GM18867 (cell line): Measurements from ENCODE around the gene EXOC3L2.
"Not testable (repeated sequence)": the region's sequence is repeated elsewhere in the genome, so short reads cannot be mapped to it uniquely, and the experiment has no call there.

ENCODE experiments used
- ATAC-seq: cut with Tn5 transposase; IDR thresholded peaks from one replicate; pipeline ENCODE4 v1.9.1; 2021; ENCODE audit warnings: mild to moderate bottlenecking, moderate library complexity; ENCODE audit not compliant: unreplicated experiment

Gene EXOC3L2

DNA sequence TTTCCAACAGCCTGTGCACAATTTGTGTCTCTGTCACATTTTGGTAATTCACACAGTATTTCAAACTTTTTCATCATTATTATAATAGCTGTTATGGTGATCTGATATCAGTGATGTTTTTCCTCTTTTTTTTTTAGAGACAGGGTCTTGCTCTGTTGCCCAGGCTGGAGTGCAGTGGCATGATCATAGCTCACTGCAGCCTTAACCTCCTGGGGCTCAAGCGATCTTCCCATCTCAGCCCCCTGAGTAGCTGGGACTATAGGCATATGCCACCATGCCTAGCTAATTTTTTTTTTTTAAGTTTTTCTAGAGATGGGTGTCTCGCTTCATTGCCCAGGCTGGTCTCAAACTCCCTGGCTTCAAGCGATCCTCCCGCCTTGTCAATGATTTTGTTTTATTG is 11.6 kb upstream of the EXOC3L2 start:
- ATAC-seq: no peak

GRCh38 chr19:45255611-45256157 is 10.5 kb upstream of the EXOC3L2 start:
- ATAC-seq: no peak

DNA sequence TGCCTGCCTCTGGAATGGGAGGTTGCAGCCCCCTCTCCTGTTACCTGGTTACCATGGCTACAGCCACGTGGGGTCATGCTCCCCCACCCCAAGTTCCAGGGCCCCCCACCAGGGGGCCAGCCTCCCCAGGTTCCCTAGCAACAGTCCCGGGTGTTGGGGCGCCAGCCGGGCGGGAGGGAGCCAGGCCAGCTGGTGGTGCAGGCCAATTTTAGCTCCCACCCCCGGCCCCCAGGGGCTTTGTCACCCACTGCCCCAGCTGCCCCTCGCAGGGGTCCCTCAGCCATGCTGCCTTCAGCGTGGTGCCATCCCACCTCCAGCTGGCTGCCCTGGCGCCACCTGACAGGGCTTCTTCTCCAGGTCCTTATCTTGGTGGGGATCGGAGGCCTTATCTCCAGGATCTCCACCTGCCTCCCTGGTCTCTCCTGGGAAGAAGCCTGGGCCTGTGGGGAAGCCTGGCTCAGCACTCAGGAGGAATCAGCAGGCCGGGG is 8.9 kb upstream of the EXOC3L2 start:
- no peak for ATAC-seq

DNA sequence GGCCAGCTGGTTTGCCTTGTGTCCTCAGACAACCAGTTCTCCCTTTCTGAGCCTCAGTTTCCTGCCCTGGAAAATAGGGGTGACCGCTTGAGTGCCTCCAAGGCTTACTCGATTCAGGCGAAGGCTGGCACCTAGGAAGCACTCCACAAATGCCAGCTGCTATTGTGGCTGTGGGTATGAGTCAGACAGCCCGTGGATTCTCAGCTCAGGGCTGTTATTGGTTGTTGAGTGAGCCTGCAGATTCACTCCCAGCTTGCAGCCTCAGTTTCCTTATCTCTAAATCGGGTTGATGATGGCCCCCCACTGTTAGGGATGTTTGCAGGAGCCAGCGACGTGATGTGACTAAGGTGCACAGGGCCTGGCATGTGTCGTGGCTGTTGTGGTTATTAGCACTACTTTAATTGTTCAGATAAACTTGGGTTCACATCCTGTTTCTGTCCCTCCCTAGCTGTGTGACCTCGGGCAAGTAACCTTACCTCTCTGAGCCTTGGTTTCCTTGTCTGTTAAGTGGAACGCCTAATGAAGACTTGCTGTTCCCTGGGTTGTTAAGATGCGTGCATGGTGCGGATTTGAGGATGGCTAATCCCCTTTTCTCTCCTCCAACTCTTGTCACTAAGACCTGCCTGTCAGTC is 8.3 kb upstream of the EXOC3L2 start:
- no peak for ATAC-seq

DNA sequence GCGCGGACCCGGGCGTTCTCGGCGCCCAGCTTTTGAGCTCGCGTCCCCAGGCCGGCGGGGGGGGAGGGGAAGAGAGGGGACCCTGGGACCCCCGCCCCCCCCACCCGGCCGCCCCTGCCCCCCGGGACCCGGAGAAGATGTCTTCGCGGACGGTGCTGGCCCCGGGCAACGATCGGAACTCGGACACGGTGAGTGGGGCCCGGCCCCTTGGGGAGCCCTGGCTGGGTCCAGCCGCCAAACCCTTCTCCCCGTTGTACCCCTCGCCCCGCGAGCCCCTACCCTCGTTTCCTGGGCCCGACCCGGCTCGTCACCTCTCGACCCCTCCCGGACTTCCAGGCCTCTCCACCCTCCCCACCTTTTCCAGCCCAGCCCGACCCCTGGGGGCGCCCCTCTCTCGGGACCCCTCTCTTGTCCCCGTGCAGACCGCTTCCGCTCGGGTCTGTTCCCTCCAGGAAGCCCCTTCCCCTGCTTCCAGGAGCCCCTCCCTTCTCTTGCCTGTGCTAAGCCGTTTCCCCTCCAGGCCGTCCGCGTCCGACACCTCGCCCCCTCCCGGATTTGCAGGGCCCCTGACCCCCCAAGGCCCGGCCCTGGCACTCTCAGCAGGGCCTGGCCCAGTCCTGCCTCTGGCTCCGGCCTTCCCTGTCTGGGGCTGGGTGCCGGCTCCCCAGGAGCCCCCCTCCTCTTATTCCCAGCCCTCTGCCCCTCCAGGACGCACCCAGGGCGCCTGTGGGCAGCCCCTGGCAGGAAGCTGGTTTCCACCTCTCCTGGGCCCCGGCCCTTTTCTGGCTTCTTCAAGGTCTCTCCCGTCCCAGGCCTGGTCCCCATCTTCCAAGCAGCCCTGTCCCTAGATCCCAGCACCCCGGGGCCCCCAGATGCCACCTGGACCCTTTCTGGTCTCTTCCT is 6.5 kb upstream of the EXOC3L2 start:
- ATAC-seq: peak; percentile 20

- peak; percentile 51 for ATAC-seq
These were observed 5.7 kb upstream of the EXOC3L2 start, which contains the start of gene MARK4 for GRCh38 chr19:45250832-45251451. Gene MARK4 (plus strand): TSS chr19:45251271. CDS start chr19:45251589, 318 bp downstream.

- peak; percentile 6 for ATAC-seq
These were observed 5.1 kb upstream of the EXOC3L2 start for GRCh38 chr19:45250216-45250831.

GRCh38 chr19:45249261-45250033 is 4.2 kb upstream of the EXOC3L2 start:
- no peak for ATAC-seq

DNA sequence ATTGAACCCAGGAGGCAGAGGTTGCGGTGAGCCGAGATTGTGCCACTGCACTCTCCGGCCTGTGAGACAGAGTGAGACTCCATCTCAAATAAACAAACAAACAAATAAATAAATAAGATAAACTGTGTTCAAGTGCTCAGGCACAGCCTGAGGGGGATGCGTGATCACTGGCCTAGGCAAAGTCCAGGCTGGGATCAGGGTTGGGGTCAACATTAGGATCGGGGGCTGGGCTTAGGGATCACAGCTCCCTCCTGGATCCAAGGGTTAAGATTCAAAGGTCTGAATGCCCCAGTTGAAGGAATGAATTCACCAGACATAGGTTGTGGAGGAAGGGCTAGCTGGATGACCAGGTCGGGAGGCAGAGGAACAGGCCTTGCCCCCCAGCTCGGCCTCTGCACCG is 1.9 kb upstream of the EXOC3L2 start:
- ATAC-seq: no peak

GRCh38 chr19:45245826-45246225 is 619 bp upstream of the EXOC3L2 start:
- ATAC-seq: no peak

DNA sequence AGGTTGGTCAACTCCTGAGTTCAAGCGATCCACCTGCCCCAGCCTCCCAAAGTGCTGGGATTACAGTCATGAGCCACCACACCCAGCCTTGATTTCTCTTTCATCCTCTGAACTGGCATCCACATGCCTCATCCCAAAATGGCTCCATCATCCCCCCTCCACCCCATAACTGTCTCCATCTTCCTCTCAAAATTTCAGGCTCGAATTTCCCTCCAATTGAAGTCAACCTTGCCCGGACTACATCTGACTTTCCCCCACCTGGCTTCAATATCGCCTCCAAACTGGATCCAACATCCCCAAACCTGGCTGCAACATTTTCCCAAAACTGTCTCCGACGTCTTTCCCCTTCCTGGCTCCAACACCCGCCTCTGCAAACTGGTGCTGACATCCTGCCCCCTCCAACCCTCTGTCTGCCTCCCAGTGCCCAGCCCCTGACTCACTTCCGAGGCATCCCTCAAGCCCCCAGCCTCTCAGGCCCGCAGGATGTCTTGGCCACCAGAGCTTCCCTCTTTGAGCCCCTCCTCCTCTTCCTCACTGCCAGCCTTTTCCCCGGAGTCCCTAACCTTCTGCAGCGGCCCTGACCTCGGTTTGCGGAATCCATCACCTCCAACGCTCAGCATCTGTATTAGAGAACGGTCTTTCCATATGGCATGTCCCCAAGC is 943 bp downstream of the EXOC3L2 start:
- ATAC-seq: no peak

- no peak for ATAC-seq
These were observed 2.0 kb downstream of the EXOC3L2 start for GRCh38 chr19:45243144-45243732.

DNA sequence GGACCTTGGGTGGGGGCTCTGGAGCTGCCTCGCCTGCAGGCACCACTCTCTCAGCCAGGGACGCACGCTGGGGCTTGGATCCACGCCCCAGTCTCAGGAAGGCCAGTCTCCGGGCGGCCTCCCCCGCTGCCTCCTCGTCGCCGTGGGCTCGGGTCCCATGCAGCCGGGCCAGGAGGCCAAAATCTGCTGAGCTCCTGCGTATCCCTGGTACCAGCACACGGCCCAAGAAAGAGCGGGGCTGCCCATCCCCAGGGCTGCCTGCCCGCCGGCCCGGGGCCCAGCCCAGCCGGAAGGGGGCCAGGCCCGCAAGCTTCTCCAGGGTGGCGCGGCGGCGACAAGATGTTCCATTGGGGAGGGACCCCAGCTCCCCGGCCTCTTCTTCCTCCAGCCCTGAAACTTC is 6.7 kb downstream of the EXOC3L2 start:
- no peak for ATAC-seq

- ATAC-seq: no peak
These were observed 9.7 kb downstream of the EXOC3L2 start for GRCh38 chr19:45235485-45235884.

DNA sequence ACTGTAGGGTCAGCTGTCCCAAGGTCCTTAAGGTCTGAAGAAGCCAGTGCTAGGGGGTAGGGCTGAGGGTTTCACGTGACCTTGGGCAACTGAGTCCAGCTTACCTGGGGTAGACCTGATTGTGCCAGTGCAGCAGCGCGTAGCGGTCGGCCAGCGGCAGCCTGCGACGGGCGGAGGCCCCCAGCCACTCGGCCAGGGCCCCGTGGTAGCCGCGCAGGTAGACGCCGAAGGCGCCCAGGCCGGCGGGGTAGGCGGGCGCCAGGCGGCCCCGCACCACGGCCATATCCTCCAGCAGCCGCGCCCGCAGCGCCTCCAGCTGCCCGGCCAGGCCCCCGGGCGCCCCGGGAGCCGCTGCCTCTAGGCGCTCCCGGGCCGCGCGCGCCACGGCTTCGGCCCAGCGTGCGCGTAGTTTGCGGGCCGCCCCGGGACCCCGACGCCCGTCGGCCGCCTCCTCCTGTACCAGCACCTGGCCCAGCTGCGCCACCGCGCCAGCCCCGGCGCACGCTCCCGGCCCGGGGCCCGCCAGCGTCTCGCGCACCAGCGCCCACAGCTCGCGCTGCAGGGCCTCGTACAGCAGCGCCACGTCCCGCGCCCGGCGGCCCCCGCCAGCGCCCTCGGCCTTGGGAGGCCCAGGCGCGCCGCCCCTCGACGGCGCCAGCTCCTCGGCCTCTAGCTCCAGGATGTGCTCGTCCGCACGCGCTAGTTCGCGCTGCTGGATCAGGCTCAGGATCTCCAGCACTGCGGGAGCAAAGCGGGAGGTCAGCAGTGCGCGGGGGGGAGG is 10.9 kb downstream of the EXOC3L2 start:
- no peak for ATAC-seq

DNA sequence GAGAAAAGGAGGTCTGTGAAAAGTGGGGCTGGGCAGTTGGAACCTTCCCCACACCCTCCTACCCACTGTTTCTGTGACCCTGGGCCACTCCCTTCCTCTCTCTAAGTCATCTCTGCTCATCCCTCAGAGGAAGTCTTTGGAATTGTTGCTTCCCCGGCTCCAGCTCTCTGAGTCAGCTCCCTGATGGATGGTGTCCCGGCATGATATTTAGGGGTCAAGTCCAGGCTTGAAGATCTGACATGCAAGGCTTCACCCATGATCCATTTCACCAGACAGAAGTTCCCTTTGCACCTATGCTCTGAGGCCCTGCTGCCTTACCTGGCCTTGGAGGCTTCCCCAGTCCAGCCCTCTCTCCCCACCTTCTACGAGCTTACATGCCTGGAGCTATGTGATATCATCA is 13.3 kb downstream of the EXOC3L2 start:
- no peak for ATAC-seq

DNA sequence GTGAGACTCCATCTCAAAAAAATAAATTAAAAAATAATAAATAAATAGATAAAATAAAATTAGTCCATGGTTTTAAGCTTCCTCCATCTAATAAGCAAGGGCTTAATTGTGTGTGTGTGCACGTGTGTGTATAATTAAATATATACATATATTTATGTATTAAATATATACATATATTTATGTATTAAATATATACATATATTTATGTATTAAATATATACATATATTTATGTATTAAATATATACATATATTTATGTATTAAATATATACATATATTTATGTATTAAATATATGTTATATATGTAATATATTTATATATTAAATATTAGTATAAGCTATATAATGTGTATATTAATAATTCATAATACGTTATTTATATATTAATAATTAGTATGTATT is 16.2 kb downstream of the EXOC3L2 start:
- ATAC-seq: not testable (repeated sequence)

DNA sequence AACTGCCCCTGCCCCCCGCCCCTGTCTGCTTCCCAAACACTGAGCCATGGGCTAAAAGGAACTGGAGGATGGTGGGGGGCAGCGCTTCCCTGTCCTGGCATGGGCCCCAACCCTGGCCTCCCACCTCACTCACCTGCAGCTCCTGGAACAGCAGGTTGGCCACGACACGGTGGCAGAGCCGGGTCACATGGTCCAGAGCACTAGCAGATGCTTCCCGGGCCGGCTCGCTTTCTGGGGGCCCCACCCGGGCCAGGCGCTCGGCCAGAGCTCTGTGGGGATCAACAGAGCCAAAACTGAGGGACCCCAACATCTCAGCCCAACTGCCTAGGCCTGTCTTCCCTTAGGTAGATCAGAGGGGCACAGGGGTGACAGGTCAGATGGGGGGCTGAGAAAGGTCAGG is 20.6 kb downstream of the EXOC3L2 start:
- ATAC-seq: no peak
